ENCODE results near the gene LCLAT1.
A peak's percentile ranks its signal among the peaks of the same experiment; 100 is the strongest.

The LCLAT1 gene

DNA sequence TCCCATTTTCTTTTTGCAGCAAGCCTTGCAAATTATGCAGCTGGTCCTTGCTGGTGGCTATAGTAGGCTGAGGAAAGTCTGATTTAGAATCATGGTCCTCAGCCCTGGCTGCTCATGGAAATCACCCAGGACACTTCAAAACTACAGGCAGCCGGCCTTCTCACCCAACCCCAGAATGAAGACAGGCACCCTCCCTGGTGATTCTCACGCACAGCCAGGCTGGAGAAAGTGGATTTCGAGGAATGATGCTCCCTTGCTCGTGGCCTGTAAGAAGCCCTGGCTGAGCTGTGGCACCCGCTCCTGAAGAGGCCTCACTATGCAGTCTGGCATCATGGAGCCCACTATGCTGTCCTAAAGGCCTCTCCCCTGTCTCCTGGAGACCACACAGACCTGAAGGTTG, 202.8 kb downstream of the LCLAT1 start:
- DNase-seq (ENCODE audit: low read depth, low spot score), result no peak
- no CpG with 5 or more reads among the region's 5 CpGs for WGBS (ENCODE audit: insufficient coverage, insufficient read length)
- H3K9me3 ChIP-seq (ENCODE audit: control insufficient read depth, insufficient read depth, low read length), result no peaks in the 10 kb centered on the region
- H3K4me3 ChIP-seq (ENCODE audit: low read length), result no peak overlapping the region
- H3K27me3 ChIP-seq (ENCODE audit: control insufficient read depth, insufficient read depth, low read length), result no peaks in the 10 kb centered on the region
- H3K27ac ChIP-seq (ENCODE audit: low read length), result no peak overlapping the region
- peaks cover 6% of the 10 kb centered on the region; the same call in 1 of the 2 replicates for H3K4me1 ChIP-seq (ENCODE audit: control insufficient read depth, insufficient read depth, low read length)
- H3K36me3 ChIP-seq (ENCODE audit: control insufficient read depth, insufficient read depth, low read length), result no peaks in the 10 kb centered on the region

DNA sequence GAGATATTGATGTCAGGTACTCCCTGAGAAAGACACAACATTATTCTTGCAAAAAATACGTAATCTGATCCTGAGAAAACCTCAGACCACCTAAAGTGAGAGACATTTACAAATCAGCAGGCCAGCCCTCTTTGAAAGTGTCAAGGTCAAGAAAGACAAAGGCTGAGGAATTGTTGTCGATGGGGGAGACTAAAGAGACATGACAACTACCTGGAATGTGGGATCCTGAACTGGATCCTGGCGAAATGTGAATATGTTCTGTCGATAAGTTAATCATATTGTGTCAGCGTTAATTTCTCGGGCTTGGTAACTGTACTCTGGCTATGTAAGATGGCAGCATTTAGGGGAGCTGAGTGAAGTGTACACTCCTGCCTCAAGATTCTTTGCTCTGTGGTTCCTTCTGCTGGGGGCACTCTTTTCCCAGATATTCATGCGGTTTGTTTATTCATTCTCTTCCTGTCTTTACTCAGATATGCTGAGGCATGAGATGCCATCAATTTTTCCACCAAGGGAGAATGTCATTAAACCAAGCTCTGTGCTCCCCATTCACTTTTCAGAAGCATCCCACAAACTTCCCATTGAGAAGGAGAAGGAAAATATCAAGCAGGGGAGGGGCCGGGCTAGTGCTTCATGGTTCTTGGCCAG, 205.3 kb downstream of the LCLAT1 start:
- Histone ChIP-seq H3K4me1 (ENCODE audit: control insufficient read depth, insufficient read depth, low read length) (peaks cover 6% of the 10 kb centered on the region; the same call in 1 of the 2 replicates), H3K27ac (ENCODE audit: low read length) (no peak overlapping the region), H3K9me3 (ENCODE audit: control insufficient read depth, insufficient read depth, low read length) (no peaks in the 10 kb centered on the region), H3K4me3 (ENCODE audit: low read length) (no peak overlapping the region), H3K36me3 (ENCODE audit: control insufficient read depth, insufficient read depth, low read length) (no peaks in the 10 kb centered on the region), H3K27me3 (ENCODE audit: control insufficient read depth, insufficient read depth, low read length) (no peaks in the 10 kb centered on the region)
- peak; percentile 54 for DNase-seq (ENCODE audit: low read depth, low spot score)
- WGBS (ENCODE audit: insufficient coverage, insufficient read length), result no CpG with 5 or more reads among the region's 8 CpGs

GRCh38 chr2:30653847-30654246, 206.8 kb downstream of the LCLAT1 start:
- H3K9me3 ChIP-seq (ENCODE audit: control insufficient read depth, insufficient read depth, low read length), result no peaks in the 10 kb centered on the region
- no peaks in the 10 kb centered on the region for H3K27me3 ChIP-seq (ENCODE audit: control insufficient read depth, insufficient read depth, low read length)
- H3K27ac ChIP-seq (ENCODE audit: low read length), result no peak overlapping the region
- WGBS (ENCODE audit: insufficient coverage, insufficient read length), result no CpG with 5 or more reads among the region's 2 CpGs
- H3K4me1 ChIP-seq (ENCODE audit: control insufficient read depth, insufficient read depth, low read length), result peaks cover 6% of the 10 kb centered on the region; the same call in 1 of the 2 replicates
- no peaks in the 10 kb centered on the region for H3K36me3 ChIP-seq (ENCODE audit: control insufficient read depth, insufficient read depth, low read length)
- no peak overlapping the region for H3K4me3 ChIP-seq (ENCODE audit: low read length)
- no peak for DNase-seq (ENCODE audit: low read depth, low spot score)

GRCh38 chr2:30654404-30654803, 207.4 kb downstream of the LCLAT1 start:
- Histone ChIP-seq H3K4me3 (ENCODE audit: low read length) (no peak overlapping the region), H3K9me3 (ENCODE audit: control insufficient read depth, insufficient read depth, low read length) (no peaks in the 10 kb centered on the region), H3K27ac (ENCODE audit: low read length) (no peak overlapping the region), H3K27me3 (ENCODE audit: control insufficient read depth, insufficient read depth, low read length) (no peaks in the 10 kb centered on the region), H3K36me3 (ENCODE audit: control insufficient read depth, insufficient read depth, low read length) (no peaks in the 10 kb centered on the region), H3K4me1 (ENCODE audit: control insufficient read depth, insufficient read depth, low read length) (peaks cover 6% of the 10 kb centered on the region; the same call in 1 of the 2 replicates)
- DNase-seq (ENCODE audit: low read depth, low spot score), result no peak
- WGBS (ENCODE audit: insufficient coverage, insufficient read length), result no CpG with 5 or more reads among the region's 3 CpGs

DNA sequence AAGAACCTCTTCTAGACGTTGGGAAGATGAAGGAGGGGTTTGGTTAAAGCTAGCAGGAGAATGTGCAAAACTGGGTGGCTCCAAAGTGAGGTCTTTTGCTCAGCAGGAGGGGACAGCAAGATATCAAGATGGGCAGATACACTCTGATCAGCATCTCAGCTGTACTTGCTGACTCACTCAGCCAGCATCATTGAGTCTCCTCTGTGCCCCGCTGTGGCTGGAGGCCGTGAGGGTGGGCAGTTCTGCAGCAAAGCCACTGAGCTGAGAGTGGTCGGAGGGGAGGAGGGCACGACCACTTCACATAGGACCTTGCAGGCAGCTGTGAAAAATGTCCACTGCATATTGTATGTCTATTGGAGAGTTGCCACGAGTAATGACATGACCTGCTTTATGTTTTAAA, 208.2 kb downstream of the LCLAT1 start:
- H3K27ac ChIP-seq (ENCODE audit: low read length), result no peak overlapping the region
- no peaks in the 10 kb centered on the region for H3K9me3 ChIP-seq (ENCODE audit: control insufficient read depth, insufficient read depth, low read length)
- H3K27me3 ChIP-seq (ENCODE audit: control insufficient read depth, insufficient read depth, low read length), result no peaks in the 10 kb centered on the region
- H3K4me1 ChIP-seq (ENCODE audit: control insufficient read depth, insufficient read depth, low read length), result peaks cover 6% of the 10 kb centered on the region; the same call in 1 of the 2 replicates
- H3K4me3 ChIP-seq (ENCODE audit: low read length), result no peak overlapping the region
- DNase-seq (ENCODE audit: low read depth, low spot score), result no peak
- H3K36me3 ChIP-seq (ENCODE audit: control insufficient read depth, insufficient read depth, low read length), result no peaks in the 10 kb centered on the region
- WGBS (ENCODE audit: insufficient coverage, insufficient read length), result no CpG with 5 or more reads among the region's 6 CpGs

DNA sequence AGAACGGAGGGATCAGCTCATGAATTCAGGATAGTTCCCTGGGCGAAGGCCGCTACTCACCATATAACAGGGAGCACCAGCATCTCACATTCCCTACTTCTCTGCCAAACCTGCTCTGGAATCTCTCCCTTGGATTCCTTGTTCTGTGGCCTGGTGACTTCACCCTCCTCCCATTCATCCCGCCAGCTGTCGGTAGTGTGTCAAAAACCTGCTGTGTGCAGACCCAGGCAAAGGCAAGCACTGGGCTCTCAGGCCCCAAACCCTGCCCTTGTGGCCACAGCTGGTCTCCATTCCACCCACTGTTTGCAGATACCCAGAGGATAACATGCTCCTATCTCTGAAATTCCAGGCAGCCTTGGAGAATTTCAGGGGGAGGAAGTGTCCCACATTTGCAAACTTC, 208.6 kb downstream of the LCLAT1 start:
- no peak for DNase-seq (ENCODE audit: low read depth, low spot score)
- H3K27me3 ChIP-seq (ENCODE audit: control insufficient read depth, insufficient read depth, low read length), result no peaks in the 10 kb centered on the region
- no peaks in the 10 kb centered on the region for H3K9me3 ChIP-seq (ENCODE audit: control insufficient read depth, insufficient read depth, low read length)
- no peak overlapping the region for H3K27ac ChIP-seq (ENCODE audit: low read length)
- peaks cover 6% of the 10 kb centered on the region; the same call in 1 of the 2 replicates for H3K4me1 ChIP-seq (ENCODE audit: control insufficient read depth, insufficient read depth, low read length)
- H3K36me3 ChIP-seq (ENCODE audit: control insufficient read depth, insufficient read depth, low read length), result no peaks in the 10 kb centered on the region
- H3K4me3 ChIP-seq (ENCODE audit: low read length), result no peak overlapping the region
- no CpG with 5 or more reads among the region's 5 CpGs for WGBS (ENCODE audit: insufficient coverage, insufficient read length)

DNA sequence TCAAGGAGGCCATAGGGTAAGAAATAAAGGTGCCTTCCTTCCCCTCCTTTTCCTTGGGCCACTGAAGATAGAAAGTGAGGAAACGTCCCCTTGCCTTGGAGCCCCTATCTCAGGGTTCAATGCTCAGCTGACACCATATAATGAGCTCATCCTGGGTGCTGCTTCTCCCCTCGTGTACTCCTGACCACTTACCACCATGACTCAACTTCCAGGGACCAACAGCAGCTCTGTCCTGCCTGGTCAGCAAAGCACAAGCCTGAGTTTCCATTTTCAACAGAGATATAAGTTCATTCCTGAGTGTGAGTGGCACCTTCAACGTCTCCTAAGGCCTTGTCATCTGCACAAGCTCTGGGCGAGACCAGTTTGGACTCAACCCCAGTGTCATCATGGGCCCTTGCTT, 209.0 kb downstream of the LCLAT1 start:
- no peaks in the 10 kb centered on the region for H3K9me3 ChIP-seq (ENCODE audit: control insufficient read depth, insufficient read depth, low read length)
- H3K36me3 ChIP-seq (ENCODE audit: control insufficient read depth, insufficient read depth, low read length), result no peaks in the 10 kb centered on the region
- no peak overlapping the region for H3K4me3 ChIP-seq (ENCODE audit: low read length)
- H3K27me3 ChIP-seq (ENCODE audit: control insufficient read depth, insufficient read depth, low read length), result no peaks in the 10 kb centered on the region
- no peak for DNase-seq (ENCODE audit: low read depth, low spot score)
- WGBS (ENCODE audit: insufficient coverage, insufficient read length), result no CpG with 5 or more reads among the region's 4 CpGs
- no peak overlapping the region for H3K27ac ChIP-seq (ENCODE audit: low read length)
- H3K4me1 ChIP-seq (ENCODE audit: control insufficient read depth, insufficient read depth, low read length), result peaks cover 6% of the 10 kb centered on the region; the same call in 1 of the 2 replicates

DNA sequence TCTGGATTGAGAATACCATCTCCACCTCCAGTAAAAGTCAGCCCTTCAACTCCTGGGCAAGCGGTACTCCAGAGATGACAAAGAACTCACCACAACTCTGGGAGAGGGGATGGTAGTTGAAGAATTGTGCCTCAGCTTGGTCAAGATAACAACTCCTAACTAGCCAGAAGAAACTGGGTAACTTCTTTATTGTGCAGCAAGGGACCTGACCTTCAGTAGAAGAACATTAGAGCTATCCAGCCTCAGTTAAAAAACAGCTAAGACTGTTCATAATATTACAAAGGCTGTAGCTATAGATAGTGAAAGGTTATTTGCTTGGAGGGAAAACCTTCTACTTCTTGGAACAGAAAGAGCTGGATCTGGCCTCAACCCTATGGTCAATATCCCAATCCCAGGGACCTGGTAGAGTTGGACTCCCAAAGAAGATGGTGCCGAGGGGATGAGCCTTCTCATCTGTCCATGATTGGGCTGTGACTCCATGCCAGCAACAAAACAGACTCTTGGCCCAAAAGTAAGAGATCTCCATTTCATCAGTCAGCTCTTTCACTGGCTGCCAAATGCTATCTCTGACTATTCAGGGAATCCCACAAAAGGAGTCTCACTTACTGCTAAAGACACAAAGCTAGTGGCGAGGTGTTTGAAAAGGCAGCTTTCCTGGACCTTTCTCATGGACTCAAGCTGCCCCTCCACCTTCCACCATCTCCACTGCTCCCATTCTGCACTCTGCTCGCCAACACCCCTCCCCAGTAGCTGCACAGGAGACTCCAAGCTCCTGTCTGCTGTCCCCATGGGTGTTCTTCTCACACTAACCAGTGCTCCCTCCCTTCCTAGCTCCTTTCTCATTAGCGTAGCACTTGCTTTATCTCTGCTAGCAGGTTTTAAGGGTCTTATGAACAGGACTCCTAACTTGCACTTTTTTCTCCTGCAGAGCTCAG, 214.4 kb downstream of the LCLAT1 start:
- Histone ChIP-seq H3K4me1 (ENCODE audit: control insufficient read depth, insufficient read depth, low read length) (no peaks in the 10 kb centered on the region), H3K27me3 (ENCODE audit: control insufficient read depth, insufficient read depth, low read length) (no peaks in the 10 kb centered on the region), H3K4me3 (ENCODE audit: low read length) (no peak overlapping the region), H3K9me3 (ENCODE audit: control insufficient read depth, insufficient read depth, low read length) (no peaks in the 10 kb centered on the region), H3K36me3 (ENCODE audit: control insufficient read depth, insufficient read depth, low read length) (no peaks in the 10 kb centered on the region), H3K27ac (ENCODE audit: low read length) (no peak overlapping the region)
- DNase-seq (ENCODE audit: low read depth, low spot score), result no peak
- no CpG with 5 or more reads among the region's 5 CpGs for WGBS (ENCODE audit: insufficient coverage, insufficient read length)

DNA sequence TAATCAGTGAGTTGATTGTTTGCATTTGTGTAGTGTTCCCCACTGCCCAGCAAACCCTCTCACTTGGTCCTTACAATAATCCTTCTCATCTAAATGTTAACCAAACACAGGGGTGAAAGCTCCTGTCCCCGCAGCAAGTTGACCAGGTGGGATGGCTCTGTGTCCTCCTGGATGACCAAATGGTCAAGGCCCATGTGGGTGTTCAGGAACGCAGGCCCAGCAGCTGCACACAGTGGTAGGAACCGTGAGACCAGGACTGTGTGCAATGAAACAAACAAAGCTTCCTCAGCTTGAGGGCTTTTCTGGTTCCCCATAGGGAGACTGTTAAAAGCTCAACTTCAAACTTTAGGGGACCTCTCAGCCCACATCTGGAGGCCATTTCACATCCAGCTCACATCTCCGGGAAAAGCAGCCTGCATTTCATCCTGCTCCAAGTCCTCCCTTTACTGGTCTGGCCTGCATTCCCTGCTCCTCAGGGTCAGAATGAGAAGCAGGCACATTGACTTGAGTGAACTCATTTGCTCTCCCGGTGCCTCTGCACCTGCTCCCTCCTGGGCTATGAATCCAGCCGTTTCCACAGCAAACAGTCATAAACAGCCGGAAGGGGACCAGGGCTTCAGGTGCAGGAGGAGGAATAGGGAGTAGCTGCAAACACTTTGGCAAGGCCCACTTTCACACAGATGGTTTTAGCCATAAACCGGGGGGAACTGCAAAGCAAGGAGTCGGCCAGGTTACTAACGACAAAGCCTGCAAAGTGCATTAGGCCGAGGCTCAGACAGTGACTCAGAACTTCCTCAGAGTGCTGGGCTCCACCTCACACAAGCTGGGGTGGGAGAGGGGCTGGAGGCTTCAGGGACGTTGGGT, 215.5 kb downstream of the LCLAT1 start:
- Histone ChIP-seq H3K27ac (ENCODE audit: low read length) (no peak overlapping the region), H3K4me1 (ENCODE audit: control insufficient read depth, insufficient read depth, low read length) (no peaks in the 10 kb centered on the region), H3K9me3 (ENCODE audit: control insufficient read depth, insufficient read depth, low read length) (no peaks in the 10 kb centered on the region), H3K27me3 (ENCODE audit: control insufficient read depth, insufficient read depth, low read length) (no peaks in the 10 kb centered on the region), H3K36me3 (ENCODE audit: control insufficient read depth, insufficient read depth, low read length) (no peaks in the 10 kb centered on the region), H3K4me3 (ENCODE audit: low read length) (no peak overlapping the region)
- no CpG with 5 or more reads among the region's 12 CpGs for WGBS (ENCODE audit: insufficient coverage, insufficient read length)
- no peak for DNase-seq (ENCODE audit: low read depth, low spot score)

GRCh38 chr2:30663321-30663720, 216.3 kb downstream of the LCLAT1 start:
- no peak overlapping the region for H3K4me3 ChIP-seq (ENCODE audit: low read length)
- no peak for DNase-seq (ENCODE audit: low read depth, low spot score)
- H3K27me3 ChIP-seq (ENCODE audit: control insufficient read depth, insufficient read depth, low read length), result no peaks in the 10 kb centered on the region
- no CpG with 5 or more reads among the region's 4 CpGs for WGBS (ENCODE audit: insufficient coverage, insufficient read length)
- H3K27ac ChIP-seq (ENCODE audit: low read length), result no peak overlapping the region
- H3K9me3 ChIP-seq (ENCODE audit: control insufficient read depth, insufficient read depth, low read length), result no peaks in the 10 kb centered on the region
- H3K4me1 ChIP-seq (ENCODE audit: control insufficient read depth, insufficient read depth, low read length), result no peaks in the 10 kb centered on the region
- no peaks in the 10 kb centered on the region for H3K36me3 ChIP-seq (ENCODE audit: control insufficient read depth, insufficient read depth, low read length)

Measured in iPS DF 6.9 (cell line).